ENCODE data around the gene WDFY2. TPM values are rescaled to one million over a fixed set of nuclear protein-coding genes. Genes with fewer than 3 reads are reported as not detected.

The WDFY2 gene
- total RNA-seq, 1 experiment from 2014 or later: 25.7 TPM

DNA sequence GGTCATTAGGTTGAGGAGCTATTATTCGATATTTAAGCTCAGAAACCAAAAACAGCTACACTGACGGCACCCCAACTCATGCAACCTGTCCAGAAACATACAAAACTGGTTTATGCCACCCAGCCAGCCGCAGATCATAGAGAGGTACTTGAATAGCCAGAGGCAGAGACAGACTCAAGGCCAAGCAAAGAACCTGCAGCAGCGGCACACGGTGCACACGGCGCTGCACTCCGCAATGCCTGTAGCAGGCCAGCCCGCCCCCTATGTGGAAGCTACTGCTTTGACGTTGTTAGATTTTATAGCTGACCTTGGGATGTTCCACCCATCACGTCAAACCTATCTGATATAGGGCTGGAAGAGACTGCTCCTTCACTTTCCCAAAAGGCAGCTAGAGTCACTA, 231.6 kb downstream of the WDFY2 start:
- Mint-ChIP-seq H3K4me1 (peaks cover 37% of the 10 kb centered on the region), H3K36me3 (no peaks in the 10 kb centered on the region), H3K27ac (no peak overlapping the region), H3K9me3 (no peaks in the 10 kb centered on the region), H3K4me3 (no peak overlapping the region), H3K27me3 (ENCODE audit: low read depth) (peaks cover 6% of the 10 kb centered on the region; the same call in 1 of the 2 replicates)
- no peak for ATAC-seq
- TF ChIP-seq RELA (CRISPR knock-in tag; IDR thresholded peaks at IDR 0.05; ENCODE audit: borderline replicate concordance): no peak
- TF ChIP-seq, protein P1, sequence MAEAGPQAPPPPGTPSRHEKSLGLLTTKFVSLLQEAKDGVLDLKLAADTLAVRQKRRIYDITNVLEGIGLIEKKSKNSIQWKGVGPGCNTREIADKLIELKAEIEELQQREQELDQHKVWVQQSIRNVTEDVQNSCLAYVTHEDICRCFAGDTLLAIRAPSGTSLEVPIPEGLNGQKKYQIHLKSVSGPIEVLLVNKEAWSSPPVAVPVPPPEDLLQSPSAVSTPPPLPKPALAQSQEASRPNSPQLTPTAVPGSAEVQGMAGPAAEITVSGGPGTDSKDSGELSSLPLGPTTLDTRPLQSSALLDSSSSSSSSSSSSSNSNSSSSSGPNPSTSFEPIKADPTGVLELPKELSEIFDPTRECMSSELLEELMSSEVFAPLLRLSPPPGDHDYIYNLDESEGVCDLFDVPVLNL (CRISPR knock-in tag; IDR thresholded peaks at IDR 0.05; ENCODE audit: borderline replicate concordance, low read depth): no peak
- TF ChIP-seq OVOL2 (CRISPR knock-in tag; IDR thresholded peaks at IDR 0.05; ENCODE audit: borderline replicate concordance): no peak
- TF ChIP-seq, protein P2, sequence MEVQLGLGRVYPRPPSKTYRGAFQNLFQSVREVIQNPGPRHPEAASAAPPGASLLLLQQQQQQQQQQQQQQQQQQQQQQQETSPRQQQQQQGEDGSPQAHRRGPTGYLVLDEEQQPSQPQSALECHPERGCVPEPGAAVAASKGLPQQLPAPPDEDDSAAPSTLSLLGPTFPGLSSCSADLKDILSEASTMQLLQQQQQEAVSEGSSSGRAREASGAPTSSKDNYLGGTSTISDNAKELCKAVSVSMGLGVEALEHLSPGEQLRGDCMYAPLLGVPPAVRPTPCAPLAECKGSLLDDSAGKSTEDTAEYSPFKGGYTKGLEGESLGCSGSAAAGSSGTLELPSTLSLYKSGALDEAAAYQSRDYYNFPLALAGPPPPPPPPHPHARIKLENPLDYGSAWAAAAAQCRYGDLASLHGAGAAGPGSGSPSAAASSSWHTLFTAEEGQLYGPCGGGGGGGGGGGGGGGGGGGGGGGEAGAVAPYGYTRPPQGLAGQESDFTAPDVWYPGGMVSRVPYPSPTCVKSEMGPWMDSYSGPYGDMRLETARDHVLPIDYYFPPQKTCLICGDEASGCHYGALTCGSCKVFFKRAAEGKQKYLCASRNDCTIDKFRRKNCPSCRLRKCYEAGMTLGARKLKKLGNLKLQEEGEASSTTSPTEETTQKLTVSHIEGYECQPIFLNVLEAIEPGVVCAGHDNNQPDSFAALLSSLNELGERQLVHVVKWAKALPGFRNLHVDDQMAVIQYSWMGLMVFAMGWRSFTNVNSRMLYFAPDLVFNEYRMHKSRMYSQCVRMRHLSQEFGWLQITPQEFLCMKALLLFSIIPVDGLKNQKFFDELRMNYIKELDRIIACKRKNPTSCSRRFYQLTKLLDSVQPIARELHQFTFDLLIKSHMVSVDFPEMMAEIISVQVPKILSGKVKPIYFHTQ (CRISPR knock-in tag; IDR thresholded peaks at IDR 0.05): no peak
- TF ChIP-seq SMAD4 (CRISPR knock-in tag; IDR thresholded peaks at IDR 0.05): no peak
- no peak for TF ChIP-seq SOX15 (CRISPR knock-in tag; IDR thresholded peaks at IDR 0.05)
- TF ChIP-seq, protein P3, sequence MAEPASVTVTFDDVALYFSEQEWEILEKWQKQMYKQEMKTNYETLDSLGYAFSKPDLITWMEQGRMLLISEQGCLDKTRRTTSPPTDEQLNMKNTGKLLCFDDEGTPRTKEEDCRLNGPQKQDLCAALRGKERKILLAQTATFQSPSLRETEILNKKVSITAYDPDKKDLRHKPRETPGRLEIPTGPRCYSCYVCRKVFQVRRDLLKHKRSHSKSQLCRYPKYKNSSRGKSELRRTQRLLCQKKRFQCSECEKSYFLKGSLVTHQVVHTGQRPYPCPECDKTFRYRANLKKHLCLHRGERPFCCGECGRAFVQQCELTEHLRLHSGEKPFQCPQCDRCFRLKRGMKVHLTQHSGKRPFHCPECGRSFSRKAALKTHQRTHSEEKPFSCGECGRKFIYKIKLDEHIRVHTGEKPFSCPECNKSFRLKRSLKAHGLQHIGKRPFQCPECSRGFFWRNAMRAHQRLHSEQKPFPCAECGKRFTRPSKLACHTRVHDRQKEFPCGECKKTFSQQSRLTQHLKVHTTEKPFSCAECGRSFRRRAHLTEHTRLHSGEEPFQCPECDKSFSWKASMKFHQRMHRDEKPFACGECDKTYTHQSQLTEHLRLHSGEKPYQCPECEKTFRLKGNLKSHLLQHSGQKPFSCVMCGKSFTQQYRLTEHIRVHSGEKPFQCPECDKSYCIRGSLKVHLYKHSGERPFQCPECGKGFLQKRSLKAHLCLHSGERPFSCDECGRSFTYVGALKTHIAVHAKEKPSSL (CRISPR knock-in tag; conservative IDR thresholded peaks at IDR 0.05): no peak
- TF ChIP-seq, protein P4, sequence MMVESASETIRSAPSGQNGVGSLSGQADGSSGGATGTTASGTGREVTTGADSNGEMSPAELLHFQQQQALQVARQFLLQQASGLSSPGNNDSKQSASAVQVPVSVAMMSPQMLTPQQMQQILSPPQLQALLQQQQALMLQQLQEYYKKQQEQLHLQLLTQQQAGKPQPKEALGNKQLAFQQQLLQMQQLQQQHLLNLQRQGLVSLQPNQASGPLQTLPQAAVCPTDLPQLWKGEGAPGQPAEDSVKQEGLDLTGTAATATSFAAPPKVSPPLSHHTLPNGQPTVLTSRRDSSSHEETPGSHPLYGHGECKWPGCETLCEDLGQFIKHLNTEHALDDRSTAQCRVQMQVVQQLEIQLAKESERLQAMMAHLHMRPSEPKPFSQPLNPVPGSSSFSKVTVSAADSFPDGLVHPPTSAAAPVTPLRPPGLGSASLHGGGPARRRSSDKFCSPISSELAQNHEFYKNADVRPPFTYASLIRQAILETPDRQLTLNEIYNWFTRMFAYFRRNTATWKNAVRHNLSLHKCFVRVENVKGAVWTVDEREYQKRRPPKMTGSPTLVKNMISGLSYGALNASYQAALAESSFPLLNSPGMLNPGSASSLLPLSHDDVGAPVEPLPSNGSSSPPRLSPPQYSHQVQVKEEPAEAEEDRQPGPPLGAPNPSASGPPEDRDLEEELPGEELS (CRISPR knock-in tag; IDR thresholded peaks at IDR 0.05): no peak
- TF ChIP-seq NR3C1 (CRISPR knock-in tag; conservative IDR thresholded peaks at IDR 0.05; ENCODE audit: low read depth): no peak
- no peak for TF ChIP-seq ATF1 (CRISPR knock-in tag; IDR thresholded peaks at IDR 0.05)
- TF ChIP-seq PRRX2 (CRISPR knock-in tag; IDR thresholded peaks at IDR 0.05): no peak
- TF ChIP-seq ZNF416 (CRISPR knock-in tag; IDR thresholded peaks at IDR 0.05): no peak
- no peak for TF ChIP-seq NFATC4 (CRISPR knock-in tag; IDR thresholded peaks at IDR 0.05)
- ChIA-PET CTCF (interaction anchor here (0.6 to 3.0 kb wide), 21 partner anchors 9 to 635 kb away, joined by 3 to 33 read pairs (median 3); partner anchors contain the start of genes NEK5 and TMEM272), POLR2A (no interaction called here)
- DNase-seq (ENCODE audit: low spot score): no peak

DNA sequence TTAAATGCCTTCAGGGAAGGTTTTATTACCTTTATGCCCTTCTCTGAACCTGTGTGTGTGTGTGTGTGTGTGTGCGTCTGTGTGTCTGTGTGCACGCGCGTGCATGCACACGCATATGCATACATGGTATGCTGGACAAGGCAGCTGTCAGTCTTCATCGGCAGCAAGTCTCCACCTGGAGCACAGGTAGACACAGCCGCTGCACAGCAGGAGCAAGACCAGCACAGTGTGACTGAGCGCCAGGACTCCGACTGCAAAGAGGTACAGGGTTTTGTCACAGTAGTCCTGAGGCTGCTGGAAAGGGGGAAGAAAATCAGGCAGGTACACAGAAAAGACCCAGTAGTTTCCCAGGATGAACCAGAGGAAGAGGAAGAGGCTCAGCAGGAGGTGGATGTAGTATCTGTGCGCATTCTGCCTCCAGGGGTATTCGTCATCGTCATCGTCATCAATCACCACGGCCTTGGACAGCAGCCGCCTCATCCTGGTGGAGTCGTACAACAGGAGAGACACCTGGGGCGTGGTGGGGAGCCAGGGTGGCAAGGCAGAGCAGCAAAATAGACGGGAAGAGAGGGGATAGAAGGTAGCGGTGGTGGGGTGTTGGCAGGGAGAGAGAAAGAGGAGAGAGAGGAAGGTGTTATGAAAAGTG, 232.5 kb downstream of the WDFY2 start:
- no peaks in the 10 kb centered on the region for H3K36me3 Mint-ChIP-seq
- no peak for ATAC-seq
- no peak overlapping the region for H3K4me3 Mint-ChIP-seq
- peaks cover 41% of the 10 kb centered on the region for H3K4me1 Mint-ChIP-seq
- no peaks in the 10 kb centered on the region for H3K9me3 Mint-ChIP-seq
- ChIA-PET CTCF (interaction anchor here (0.6 to 3.0 kb wide), 6 partner anchors 17 to 311 kb away, joined by 3 to 33 read pairs (median 11); partner anchors contain the start of genes NEK5 and TMEM272), POLR2A (no interaction called here)
- peaks cover 10% of the 10 kb centered on the region; the same call in 1 of the 2 replicates for H3K27me3 Mint-ChIP-seq (ENCODE audit: low read depth)
- no peak for DNase-seq (ENCODE audit: low spot score)
- no peak overlapping the region for H3K27ac Mint-ChIP-seq
- TF ChIP-seq GTF2I (CRISPR knock-in tag; conservative IDR thresholded peaks at IDR 0.05) (no peak), SMAD4 (CRISPR knock-in tag; IDR thresholded peaks at IDR 0.05) (no peak), ZNF396 (CRISPR knock-in tag; IDR thresholded peaks at IDR 0.05; ENCODE audit: borderline replicate concordance) (no peak), NR3C1 (CRISPR knock-in tag; conservative IDR thresholded peaks at IDR 0.05; ENCODE audit: low read depth) (no peak), MXD4 (CRISPR knock-in tag; IDR thresholded peaks at IDR 0.05; ENCODE audit: borderline replicate concordance) (no peak), TCF7 (CRISPR knock-in tag; IDR thresholded peaks at IDR 0.05; ENCODE audit: low read depth) (no peak), OVOL2 (CRISPR knock-in tag; IDR thresholded peaks at IDR 0.05; ENCODE audit: borderline replicate concordance) (no peak), ZNF416 (CRISPR knock-in tag; IDR thresholded peaks at IDR 0.05) (no peak), ZNF232 (CRISPR knock-in tag; IDR thresholded peaks at IDR 0.05) (no peak), NFE2L1 (CRISPR knock-in tag; IDR thresholded peaks at IDR 0.05) (no peak)
- TF ChIP-seq, protein P5, sequence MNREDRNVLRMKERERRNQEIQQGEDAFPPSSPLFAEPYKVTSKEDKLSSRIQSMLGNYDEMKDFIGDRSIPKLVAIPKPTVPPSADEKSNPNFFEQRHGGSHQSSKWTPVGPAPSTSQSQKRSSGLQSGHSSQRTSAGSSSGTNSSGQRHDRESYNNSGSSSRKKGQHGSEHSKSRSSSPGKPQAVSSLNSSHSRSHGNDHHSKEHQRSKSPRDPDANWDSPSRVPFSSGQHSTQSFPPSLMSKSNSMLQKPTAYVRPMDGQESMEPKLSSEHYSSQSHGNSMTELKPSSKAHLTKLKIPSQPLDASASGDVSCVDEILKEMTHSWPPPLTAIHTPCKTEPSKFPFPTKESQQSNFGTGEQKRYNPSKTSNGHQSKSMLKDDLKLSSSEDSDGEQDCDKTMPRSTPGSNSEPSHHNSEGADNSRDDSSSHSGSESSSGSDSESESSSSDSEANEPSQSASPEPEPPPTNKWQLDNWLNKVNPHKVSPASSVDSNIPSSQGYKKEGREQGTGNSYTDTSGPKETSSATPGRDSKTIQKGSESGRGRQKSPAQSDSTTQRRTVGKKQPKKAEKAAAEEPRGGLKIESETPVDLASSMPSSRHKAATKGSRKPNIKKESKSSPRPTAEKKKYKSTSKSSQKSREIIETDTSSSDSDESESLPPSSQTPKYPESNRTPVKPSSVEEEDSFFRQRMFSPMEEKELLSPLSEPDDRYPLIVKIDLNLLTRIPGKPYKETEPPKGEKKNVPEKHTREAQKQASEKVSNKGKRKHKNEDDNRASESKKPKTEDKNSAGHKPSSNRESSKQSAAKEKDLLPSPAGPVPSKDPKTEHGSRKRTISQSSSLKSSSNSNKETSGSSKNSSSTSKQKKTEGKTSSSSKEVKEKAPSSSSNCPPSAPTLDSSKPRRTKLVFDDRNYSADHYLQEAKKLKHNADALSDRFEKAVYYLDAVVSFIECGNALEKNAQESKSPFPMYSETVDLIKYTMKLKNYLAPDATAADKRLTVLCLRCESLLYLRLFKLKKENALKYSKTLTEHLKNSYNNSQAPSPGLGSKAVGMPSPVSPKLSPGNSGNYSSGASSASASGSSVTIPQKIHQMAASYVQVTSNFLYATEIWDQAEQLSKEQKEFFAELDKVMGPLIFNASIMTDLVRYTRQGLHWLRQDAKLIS (CRISPR knock-in tag; IDR thresholded peaks at IDR 0.05; ENCODE audit: borderline replicate concordance): no peak
- TF ChIP-seq, protein P6, sequence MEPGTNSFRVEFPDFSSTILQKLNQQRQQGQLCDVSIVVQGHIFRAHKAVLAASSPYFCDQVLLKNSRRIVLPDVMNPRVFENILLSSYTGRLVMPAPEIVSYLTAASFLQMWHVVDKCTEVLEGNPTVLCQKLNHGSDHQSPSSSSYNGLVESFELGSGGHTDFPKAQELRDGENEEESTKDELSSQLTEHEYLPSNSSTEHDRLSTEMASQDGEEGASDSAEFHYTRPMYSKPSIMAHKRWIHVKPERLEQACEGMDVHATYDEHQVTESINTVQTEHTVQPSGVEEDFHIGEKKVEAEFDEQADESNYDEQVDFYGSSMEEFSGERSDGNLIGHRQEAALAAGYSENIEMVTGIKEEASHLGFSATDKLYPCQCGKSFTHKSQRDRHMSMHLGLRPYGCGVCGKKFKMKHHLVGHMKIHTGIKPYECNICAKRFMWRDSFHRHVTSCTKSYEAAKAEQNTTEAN (CRISPR knock-in tag; IDR thresholded peaks at IDR 0.05): no peak

Data from WTC11 (cell line).